Cardiac muscle cell (in vitro differentiated cells and primary cell): ENCODE measurements around the gene TTBK1. TPM values are rescaled to one million over a fixed set of nuclear protein-coding genes. Genes with fewer than 3 reads are reported as not detected.

Experiments
- DNase-seq, 2 donors: peaks; one replicate each; pipeline versions ENCODE4 v3.0.0 to v3.0.0-alpha.2; 2010 to 2017; ENCODE audit warnings: low read depth in 1 of 2, low spot score in 1 of 2
- H3K27ac ChIP-seq: fragments of 200-600 bp; sonication (generic); 2 replicates; pipeline ENCODE4 v1.5.1; 2016
- H3K27me3 ChIP-seq: fragments of 200-600 bp; sonication (generic); 2 replicates; pipeline ENCODE4 v1.6.0; 2016; ENCODE audit warnings: control low read depth
- H3K36me3 ChIP-seq: fragments of 200-600 bp; sonication (generic); 2 replicates; pipeline ENCODE4 v1.5.1; 2016; ENCODE audit warnings: control low read depth
- H3K4me1 ChIP-seq: fragments of 200-600 bp; sonication (generic); 2 replicates; pipeline ENCODE4 v1.8.1; 2017; ENCODE audit warnings: low read depth, mild to moderate bottlenecking, mixed run types
- H3K4me3 ChIP-seq: fragments of 200-600 bp; sonication (generic); 2 replicates; pipeline ENCODE4 v1.5.1; 2016; ENCODE audit warnings: mild to moderate bottlenecking
- H3K9me3 ChIP-seq: fragments of 200-600 bp; sonication (generic); 2 replicates; pipeline ENCODE4 v1.5.1; 2017; ENCODE audit warnings: low read depth, mild to moderate bottlenecking, control low read depth
- polyA plus RNA-seq: library from polyadenylated mRNA; unstranded; fragments of >200 nt; fragmentation: Nextera tagmentation; extraction: Ambion mirVana; gene quantifications from 2 replicates; pipeline ENCODE4 v1.2.1, GENCODE V29; 2016
- total RNA-seq: library from RNA; depleted of rRNA; stranded (reverse); fragments of >200 nt; gene quantifications from 2 replicates; pipeline ENCODE4 v1.2.3, GENCODE V29; 2016
- TF ChIP-seq, protein P1 (sequence below): IDR thresholded peaks from 2 replicates; pipeline ENCODE4 v1.5.1; 2012; ENCODE audit warnings: low read depth, mild to moderate bottlenecking, low read length

TTBK1 gene
- total and polyA plus RNA-seq, 2 experiments from 2014 or later = 0.15 to 1.0 TPM

GRCh38 chr6:43231735-43232450 is 11.4 kb upstream of the TTBK1 start:
- Histone ChIP-seq H3K9me3 (no peaks in the 10 kb centered on the region), H3K27me3 (peaks cover 15% of the 10 kb centered on the region), H3K36me3 (no peaks in the 10 kb centered on the region), H3K4me1 (no peaks in the 10 kb centered on the region), H3K4me3 (no peak overlapping the region), H3K27ac (no peak overlapping the region)
- TF ChIP-seq, protein P1, sequence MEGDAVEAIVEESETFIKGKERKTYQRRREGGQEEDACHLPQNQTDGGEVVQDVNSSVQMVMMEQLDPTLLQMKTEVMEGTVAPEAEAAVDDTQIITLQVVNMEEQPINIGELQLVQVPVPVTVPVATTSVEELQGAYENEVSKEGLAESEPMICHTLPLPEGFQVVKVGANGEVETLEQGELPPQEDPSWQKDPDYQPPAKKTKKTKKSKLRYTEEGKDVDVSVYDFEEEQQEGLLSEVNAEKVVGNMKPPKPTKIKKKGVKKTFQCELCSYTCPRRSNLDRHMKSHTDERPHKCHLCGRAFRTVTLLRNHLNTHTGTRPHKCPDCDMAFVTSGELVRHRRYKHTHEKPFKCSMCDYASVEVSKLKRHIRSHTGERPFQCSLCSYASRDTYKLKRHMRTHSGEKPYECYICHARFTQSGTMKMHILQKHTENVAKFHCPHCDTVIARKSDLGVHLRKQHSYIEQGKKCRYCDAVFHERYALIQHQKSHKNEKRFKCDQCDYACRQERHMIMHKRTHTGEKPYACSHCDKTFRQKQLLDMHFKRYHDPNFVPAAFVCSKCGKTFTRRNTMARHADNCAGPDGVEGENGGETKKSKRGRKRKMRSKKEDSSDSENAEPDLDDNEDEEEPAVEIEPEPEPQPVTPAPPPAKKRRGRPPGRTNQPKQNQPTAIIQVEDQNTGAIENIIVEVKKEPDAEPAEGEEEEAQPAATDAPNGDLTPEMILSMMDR = no peak
- DNase-seq = no peak

DNA sequence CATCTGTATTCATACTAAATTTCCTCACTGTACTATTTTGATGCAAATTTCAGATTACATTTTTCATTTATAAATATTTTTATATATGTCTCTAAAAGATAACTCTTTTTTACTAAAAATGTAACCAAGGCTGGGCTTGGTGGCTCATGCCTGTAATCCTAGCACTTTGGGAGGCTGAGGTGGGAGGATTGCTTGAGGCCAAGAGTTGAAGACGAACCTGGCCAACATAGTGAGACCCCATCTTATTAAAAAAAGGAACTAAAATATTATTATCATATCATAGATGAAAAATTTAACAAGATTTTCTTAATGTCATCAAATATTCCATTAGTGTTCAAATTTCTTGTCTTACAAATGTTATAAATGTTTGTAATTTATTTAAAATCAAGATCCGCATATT is 7.4 kb upstream of the TTBK1 start:
- H3K36me3 ChIP-seq = no peaks in the 10 kb centered on the region
- DNase-seq = no peak
- no peak overlapping the region for H3K27ac ChIP-seq
- TF ChIP-seq, protein P1 = no peak
- H3K9me3 ChIP-seq = no peaks in the 10 kb centered on the region
- peaks cover 36% of the 10 kb centered on the region for H3K27me3 ChIP-seq
- no peak overlapping the region for H3K4me3 ChIP-seq
- no peaks in the 10 kb centered on the region for H3K4me1 ChIP-seq

- TF ChIP-seq, protein P1 = no peak
- Histone ChIP-seq H3K4me3 (no peak overlapping the region), H3K4me1 (no peaks in the 10 kb centered on the region), H3K27me3 (peaks cover 54% of the 10 kb centered on the region), H3K27ac (no peak overlapping the region), H3K36me3 (no peaks in the 10 kb centered on the region), H3K9me3 (no peaks in the 10 kb centered on the region)
- DNase-seq = no peak
Observed at GRCh38 chr6:43239054-43239453, 4.2 kb upstream of the TTBK1 start.

GRCh38 chr6:43240950-43241349 is 2.3 kb upstream of the TTBK1 start:
- Histone ChIP-seq H3K27ac (no peak overlapping the region), H3K27me3 (peaks cover 73% of the 10 kb centered on the region)

GRCh38 chr6:43241446-43241845 is 1.8 kb upstream of the TTBK1 start:
- H3K27ac ChIP-seq = no peak overlapping the region
- no peaks in the 10 kb centered on the region for H3K9me3 ChIP-seq
- H3K27me3 ChIP-seq = peaks cover 75% of the 10 kb centered on the region
- H3K4me3 ChIP-seq = no peak overlapping the region
- no peaks in the 10 kb centered on the region for H3K4me1 ChIP-seq
- H3K36me3 ChIP-seq = no peaks in the 10 kb centered on the region
- TF ChIP-seq, protein P1 = no peak
- no peak for DNase-seq

More at GRCh38 chr6:43240950-43241349, 2.3 kb upstream of the TTBK1 start:
- no peaks in the 10 kb centered on the region for H3K36me3 ChIP-seq
- H3K4me3 ChIP-seq = no peak overlapping the region
- TF ChIP-seq, protein P1 = no peak
- H3K4me1 ChIP-seq = no peaks in the 10 kb centered on the region
- no peaks in the 10 kb centered on the region for H3K9me3 ChIP-seq
- DNase-seq = no peak
